GM21381 (cell line): ENCODE measurements around the gene KCNMB1.
A peak's percentile ranks its signal among the peaks of the same experiment; 100 is the strongest.

Experiments
- ATAC-seq: cut with Tn5 transposase; IDR thresholded peaks from one replicate; pipeline ENCODE4 v1.9.1; 2021; ENCODE audit warnings: mild to moderate bottlenecking, moderate library complexity; ENCODE audit not compliant: unreplicated experiment

KCNMB1 gene, protein sequence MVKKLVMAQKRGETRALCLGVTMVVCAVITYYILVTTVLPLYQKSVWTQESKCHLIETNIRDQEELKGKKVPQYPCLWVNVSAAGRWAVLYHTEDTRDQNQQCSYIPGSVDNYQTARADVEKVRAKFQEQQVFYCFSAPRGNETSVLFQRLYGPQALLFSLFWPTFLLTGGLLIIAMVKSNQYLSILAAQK

DNA sequence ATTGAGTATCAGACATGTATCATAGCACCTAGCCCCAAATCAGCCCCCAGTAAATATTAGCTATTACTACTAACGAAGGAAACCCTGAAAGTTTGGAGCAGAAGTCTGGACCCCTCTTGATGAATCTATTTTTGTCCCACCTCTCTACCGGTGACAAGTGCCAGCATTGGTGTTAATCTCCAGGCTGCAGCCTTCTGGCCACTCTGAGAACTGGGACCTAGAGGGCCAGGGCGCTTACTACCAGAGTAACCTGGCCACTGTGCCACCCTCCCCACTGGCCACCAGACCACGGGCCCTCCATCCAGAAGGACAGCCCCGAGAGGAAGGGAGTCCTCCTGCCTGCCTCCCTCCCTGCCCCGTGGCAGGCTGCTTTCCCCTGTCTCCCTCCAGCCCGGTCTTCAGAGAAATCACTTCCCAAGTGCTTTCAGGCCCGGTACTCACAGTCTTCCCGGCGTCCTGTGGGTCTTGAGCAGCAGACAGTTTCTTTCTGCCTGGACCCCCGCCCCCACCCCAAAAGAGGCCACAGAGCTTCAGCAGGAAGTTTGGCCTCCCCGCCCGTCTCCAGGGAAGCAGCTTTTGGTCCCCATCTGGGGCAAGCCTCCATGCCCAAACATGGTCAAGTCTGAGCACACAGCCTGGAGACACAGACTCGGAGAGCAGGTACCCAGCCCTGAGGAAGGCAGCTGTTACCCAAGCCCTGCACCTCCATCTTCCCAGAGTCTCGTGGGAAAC is at the start of gene KCNMB1:
Gene KCNMB1 (minus strand): TSS at position 550 of the 732 bp plus-strand sequence. CDS start 3,920 bp downstream, outside the sequence.
- no peak for ATAC-seq

DNA sequence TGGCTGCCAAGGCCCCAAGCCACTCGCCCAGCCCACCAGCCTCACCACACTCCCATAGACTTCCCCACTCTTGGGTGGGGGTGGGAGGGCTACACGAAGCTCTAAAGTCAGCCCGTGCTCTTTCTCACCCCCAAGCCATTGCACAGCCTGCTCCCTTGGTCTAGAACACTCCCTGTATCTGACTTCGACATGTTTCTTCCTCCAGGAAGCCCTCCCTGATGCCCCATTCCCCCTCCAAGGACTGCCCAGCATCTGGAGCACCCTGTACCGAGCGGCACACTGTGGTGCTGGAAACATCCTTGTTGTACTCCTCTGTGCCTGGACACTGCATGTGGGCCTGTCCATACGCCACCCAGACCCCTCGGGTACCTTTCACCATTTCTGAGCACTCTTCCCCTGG is 49.4 kb upstream of the KCNMB1 start:
- ATAC-seq = no peak

DNA sequence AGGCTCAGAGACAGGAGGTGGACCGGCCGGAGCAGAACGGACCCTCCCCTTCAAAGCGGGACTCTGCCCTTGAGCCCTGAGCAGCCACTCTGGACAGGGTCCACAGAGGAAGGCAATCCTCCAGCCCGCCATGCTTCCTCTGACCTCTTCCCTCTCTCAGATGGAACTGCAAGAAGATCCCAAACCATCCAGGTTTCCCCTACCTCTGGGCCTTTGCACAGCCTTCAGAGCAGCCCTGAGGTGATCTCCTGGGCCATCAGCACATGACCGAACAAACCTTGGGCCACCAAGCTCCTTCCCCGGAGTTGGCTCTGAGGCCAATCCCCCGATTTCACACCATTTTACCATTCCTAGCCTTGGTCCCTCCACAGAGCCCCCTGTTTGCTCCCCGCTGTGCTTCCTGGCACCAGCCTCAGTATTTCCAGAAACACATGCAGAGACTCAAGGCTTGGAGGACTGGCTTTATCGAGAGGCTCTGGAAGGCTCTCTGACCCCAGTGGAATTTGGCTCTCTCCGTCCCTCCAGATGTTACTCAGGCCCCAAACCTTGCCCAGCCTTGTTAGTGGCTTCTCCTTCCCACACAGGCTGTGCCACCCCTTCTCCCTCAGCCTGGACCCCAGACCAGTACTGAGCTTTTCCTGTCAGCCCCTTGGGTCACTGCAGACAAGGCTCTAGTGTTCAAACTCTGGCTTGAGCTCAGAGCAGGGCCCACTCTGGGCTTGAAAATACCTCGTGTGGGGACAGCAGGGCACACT is 48.6 kb upstream of the KCNMB1 start:
- ATAC-seq = no peak

DNA sequence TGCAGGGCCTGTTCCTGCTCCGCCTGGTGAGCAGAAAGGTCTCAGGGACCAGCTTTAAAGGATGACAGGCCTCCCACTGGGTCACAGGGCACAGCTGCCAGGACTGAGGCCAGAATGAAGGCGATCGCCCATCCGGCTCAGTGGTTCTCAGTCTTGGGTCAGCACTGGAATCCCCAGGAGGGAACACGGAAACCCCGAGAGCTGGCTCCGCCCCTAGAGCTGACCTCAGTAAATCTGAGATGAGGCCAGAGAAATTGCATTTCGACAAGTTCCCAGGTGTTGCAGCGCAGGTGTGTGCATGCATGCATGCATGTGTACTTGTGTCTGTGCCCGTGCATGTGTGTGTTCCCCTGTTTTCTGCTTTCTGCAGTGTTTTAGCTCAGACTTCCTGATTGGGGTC is 47.2 kb upstream of the KCNMB1 start:
- ATAC-seq = no peak

DNA sequence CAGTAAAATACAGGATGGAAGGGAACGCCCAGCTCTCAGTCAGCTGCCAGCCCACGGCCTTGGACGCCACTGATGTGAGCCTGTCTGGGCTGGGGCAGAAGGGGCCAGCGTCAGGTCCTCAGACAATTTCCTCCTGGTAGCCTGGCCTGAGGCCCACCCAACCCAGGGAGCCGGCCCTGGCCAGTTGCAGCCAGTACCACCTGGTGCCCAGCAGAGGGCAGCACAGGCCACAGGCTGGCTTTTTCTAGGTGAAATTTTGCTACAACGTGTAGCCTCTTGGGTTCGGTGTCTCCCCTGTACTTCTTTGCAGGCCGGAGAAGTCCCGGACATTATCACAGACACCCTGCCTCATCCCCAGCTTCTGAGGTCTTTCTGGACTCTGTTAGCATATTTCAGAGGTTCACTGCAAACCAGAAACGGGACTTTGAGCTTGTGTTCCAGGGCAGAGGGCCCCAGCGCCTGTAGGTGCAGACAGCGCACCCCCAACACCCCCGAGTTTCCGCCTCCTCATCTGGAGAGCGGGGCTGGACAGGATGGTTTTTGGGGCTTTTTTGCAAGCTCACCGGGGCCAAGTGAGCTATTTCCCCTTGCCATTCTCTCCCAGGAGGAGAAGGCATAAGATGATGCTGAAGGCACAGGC is 45.9 kb upstream of the KCNMB1 start:
- ATAC-seq = peak; percentile 76

DNA sequence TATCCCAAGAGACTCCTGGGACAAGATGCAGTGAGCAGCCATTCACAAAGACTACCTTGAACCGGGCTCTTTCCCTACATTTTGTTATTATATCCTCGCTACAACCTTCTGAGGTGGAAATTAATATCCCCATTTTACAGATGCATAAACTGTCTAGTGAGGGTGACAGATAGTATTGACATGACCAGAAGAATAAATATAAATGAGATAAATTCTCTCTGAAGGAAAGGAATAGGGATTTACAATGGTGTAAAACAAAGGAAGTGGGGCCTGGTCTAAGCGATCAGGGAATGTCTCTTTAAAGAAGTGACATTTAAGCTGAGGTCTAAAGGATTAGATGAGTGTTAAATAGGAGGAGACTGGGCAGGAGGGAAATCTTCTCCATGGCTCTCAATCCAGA is 43.5 kb upstream of the KCNMB1 start:
- ATAC-seq = no peak

DNA sequence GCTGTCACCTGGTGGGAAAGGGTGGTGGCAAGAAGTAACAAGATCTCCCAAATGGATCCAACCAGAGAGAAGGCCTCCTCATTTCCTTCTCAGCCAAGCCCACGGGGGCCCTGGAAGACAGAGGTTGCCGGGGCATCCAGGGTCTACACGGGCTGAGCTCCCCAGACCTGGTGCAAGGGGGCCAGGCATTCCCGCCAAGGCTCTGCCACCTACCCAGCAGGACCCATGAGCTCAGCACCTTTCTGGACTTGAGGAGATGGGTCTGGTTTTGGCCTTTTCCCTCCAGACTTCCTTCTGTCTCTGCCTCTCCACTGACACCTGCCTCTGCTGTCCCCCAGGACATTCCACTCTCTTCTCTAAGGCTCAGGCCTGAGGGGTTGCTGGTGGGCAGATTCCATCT is 42.4 kb upstream of the KCNMB1 start:
- ATAC-seq = no peak

DNA sequence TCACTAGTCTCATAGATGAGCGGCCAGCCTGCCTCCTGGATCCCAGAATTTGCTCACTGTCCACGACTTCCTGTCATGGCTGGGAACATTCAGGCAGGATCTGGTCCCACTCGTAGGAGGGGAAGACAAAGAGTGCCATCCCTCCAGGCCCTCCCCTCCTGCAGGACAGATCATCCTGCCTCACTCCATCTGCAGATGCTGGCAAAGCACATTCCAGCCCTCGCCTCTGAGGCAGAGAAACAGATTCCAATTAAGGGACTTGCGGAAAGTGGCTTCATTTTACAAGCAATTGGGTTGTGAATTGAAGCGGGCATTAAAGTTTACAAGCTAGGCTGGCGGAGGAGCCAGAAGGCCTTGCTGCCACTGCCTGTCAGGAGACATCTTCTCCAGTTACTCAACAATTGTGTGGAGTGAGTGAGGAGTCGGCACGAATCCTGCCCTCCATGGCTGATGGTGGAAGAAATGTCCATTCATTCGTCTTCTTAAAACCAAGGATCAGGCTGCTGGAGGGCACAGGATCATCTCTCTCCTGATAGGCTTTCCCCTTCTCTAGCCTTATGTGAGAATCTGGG is 41.8 kb upstream of the KCNMB1 start:
- no peak for ATAC-seq

DNA sequence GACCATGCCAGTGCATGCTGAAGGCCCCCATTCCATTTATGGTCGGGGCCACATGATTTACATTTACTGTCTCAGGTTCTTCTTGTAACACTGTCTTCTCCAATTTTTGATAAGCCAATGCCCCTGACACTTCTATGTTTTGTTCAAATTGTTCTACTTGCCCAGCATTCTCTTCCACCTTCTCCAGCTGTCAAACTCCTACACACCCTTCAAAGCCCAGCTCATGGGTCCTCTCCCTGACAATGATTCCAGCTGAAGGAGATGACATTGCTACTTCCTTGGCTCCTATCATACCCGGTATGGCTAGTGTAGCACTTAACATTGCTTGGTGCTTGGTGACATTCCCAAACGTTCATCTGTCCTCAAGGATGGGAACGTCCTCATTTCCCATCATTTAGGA is 41.1 kb upstream of the KCNMB1 start:
- ATAC-seq = no peak

DNA sequence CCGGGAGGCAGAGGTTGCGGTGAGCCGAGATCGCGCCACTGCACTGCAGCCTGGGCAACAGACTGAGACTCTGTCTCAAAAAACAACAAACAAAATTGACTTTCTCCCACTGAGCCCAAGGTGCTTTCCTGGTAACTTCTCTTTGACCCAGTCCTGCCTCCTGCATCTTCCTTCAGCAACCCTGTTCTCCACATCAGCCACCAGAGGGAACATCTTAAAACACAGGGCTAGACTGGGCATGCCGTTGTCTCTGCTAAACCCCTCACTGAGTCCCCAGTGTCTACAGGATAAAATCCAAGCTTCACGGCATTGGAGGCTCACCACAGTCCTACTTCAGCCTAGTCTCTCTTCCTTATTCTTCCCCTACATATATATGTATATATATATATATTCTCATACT is 39.8 kb upstream of the KCNMB1 start:
- no peak for ATAC-seq

DNA sequence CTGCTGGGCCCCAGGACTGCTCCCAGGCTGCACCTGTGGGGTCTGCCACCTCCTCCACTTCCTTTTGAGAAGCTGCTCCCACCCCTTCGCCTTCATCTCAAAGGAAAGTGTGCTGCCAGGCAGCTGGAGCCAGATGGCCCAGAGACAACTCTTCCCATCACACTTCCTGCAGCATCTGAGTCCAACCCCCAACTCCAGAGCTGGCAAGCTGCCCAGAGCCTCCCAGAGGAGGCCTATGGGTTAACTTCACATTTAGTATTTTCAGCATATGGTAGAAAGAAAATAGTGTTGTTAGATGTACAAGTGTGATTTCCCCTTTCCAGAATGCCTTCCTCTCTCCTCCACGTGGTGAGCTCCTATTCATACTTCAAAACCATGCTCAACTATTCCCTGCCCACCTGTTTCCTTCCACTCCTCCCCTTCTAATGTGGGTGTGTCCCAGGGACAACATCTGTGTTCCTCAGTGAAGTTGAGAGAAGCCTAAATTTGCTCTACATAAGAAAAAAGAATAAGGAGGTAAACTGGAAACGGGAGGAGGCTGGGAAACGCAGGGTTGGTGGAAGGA is 38.6 kb upstream of the KCNMB1 start:
- ATAC-seq = no peak

DNA sequence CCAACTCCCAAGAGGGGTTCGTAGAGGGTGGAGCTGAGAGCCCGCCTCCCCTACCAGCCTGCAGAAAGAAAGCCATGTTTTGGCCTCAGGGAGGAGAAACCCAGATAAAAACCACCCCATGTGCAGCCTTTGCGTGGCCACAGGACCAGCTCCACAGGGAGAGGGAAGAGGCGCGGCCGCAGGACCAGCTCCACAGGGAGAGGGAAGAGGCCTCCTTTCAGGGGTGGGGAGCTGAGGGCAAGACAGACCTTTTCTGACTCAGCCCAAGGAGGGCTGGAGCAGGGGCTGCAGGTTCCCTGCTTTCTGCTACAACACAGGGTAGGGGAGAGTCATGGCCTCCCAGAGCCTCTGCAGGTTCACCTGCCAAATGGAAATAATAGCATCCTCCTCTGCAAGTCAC is 37.6 kb upstream of the KCNMB1 start:
- no peak for ATAC-seq

DNA sequence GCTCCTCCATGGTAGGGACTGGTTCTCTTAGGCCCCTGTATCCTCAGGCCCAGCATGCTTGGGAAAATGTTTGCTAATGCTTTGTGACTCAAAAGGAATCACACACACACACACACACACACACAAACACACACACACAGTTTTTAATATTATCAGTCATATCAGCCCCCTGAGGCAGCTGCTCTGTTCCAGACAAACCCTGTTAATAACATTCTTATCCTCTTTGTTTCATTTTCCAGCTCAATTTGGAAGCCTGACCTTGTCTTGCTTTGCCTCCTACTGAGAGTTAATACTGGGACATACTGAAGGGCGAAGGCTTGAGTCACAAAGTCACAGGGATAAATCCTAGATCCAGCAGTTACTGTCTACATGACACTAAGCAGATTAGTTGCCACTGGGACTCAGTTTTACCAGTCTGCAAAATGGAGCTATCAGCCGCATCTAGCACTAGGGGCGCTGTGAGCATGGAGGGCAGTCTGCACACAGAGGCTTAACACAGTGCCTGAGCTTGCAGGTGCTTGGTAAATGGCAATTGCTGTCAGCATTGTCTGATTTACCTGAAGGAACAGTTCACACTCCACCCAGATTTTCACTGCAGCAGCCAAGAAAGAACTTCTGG is 37.1 kb upstream of the KCNMB1 start:
- ATAC-seq = no peak

DNA sequence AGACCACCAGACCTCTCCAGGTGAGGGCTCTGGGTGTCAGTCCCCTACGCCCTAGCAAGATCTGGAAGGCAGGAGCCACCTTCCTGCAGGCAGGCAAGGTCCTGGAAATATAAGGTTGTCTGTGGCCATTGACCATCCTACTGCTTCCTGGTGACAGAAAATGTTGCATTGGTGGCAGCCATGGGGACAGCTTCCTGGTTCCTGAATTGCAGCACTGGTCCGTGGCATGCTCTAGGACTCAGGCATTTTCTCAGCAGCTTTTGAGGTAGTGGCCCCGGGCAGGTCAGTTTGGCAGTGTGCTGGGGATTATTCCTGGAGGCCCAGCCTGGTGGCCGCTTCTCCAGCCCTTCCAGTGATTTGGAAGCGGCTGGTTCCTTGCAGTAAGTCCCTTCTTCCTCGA is 36.6 kb upstream of the KCNMB1 start:
- no peak for ATAC-seq

DNA sequence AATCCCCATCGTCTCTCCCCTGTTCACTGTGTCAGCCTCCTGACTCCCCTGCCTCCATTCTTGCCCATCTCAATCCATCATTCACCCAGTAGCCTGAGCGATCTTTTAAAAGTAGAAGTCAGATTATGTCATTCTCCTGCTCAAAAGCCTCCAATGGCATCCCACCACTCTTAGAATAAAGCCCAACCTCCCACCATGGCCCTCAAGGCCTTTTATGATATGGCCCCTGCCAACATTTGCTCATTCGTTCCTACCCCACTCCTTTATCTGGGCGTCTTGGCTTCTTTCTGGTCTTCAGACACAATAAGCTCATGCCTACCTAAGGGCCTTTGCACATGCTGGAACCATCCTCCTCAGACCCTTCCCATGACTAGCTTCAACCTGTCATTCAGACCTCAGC is 35.5 kb upstream of the KCNMB1 start:
- ATAC-seq = no peak

DNA sequence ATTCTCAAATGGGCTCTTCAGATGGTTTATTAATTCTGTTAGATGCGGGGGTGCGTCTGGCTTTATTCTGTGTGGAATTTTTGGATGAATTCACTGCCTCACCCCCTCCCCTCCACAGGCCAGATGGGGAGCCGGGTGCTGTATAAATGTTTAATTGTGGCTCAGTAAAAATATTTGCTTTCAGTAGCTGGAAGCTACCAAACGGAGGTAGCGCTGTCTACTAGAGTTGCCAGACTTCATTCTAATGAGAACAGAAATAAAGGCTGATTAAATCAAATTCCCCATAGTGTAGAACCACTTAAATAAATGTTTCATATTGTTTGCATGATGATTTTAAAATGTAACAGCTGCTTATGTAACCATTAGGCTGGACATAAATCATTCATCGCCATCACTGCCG is 34.5 kb upstream of the KCNMB1 start:
- no peak for ATAC-seq

DNA sequence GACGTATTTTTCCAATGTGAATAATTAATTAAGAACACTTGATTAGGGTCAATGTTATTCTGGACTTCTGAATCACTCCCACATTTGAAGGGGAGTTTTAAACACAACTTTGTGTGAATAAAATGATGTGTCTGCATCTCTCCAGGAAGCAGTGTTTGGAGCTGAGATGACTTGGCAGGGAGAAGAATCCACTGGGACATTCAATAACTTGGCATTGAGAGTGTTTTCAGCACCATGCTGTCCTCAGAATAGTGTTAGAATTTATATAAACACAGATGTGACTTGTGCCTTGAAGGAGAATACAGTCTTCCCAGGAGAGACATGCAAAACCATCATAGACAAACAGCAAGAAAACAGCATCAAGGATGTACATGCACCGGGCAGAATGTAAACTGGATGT is 32.7 kb upstream of the KCNMB1 start:
- ATAC-seq = no peak

DNA sequence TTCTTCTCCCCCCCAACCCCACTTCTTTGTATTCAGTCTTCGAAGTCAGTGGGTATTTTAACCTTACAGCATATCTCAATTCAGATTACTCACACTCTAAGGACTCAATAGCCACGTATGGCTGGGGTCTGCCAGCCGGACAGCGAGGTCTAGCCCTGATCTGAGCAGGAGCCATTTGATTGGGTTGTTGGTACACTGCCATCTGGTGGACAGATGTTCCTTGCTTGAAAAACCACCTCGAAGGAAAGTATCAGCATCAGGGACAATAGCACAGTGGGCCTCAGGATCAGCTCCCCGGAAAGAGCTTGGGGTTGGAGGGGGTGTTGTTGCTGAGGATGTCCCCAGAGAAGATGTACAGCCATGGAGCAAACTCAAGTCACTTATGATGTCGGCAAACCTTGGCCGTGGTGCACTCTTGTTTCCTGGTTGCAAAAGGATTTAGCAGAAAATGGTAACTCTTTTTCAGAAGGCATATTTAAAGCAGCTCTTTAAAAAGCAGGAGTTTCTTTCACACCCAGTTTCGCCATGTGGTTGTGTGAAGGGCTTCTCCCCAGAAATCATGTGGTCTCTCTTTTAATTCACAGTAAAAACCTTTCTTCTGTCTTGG is 31.7 kb upstream of the KCNMB1 start:
- no peak for ATAC-seq

DNA sequence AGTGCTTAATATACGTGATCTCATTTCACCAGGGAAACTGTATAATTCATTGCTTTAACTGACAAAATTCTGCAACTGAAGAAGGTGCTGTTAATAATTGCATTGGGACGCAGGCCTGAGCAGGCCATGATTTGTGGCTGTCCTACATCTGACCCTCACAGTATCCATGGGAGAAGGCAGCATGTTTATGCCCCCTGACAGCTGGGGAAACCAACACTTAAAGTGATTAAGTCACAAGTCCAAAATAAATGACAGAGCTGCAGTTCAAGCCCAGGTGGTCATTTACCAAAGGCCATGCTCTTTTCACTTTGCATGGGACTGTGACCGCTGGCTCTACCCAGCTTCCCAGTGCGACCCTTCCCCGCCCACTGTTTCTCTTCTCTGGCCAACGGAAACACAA is 30.5 kb upstream of the KCNMB1 start:
- no peak for ATAC-seq

DNA sequence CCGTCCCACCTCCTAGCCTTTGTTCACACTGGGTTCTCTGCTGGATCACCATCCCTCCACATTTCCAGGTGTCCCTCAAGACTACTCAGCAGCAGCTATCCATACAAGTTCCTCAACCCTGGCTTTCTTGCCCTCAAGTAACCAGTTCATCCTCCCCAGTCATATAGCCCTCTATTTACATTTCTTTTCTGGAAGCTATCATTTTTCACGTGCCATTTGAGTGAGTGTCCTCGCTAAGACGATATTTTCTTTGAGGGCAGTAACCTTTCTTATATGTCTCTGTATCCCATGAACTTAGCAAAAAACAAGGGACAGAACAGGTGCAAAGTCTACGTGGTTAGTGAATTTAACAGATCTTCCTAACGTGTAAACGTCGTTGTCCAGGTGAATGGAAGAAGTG is 29.6 kb upstream of the KCNMB1 start:
- ATAC-seq = no peak
